Adrenal gland (tissue), 5 donors: Measurements from ENCODE around the gene PIAS2.
"Not testable (repeated sequence)": the region's sequence is repeated elsewhere in the genome, so short reads cannot be mapped to it uniquely, and the experiment has no call there.

Experiments
- POLR2A ChIP-seq, 2 donors: fragments of 450-650 bp; IDR thresholded peaks; one replicate each; pipeline ENCODE4 v1.6.1; 2017; ENCODE audit warnings: antibody characterized with exemption in 2 of 2, mild to moderate bottlenecking in 2 of 2, moderate library complexity in 1 of 2
- TF ChIP-seq, protein P1 (sequence below), 6 experiments: fragments of 450-650 bp in 4 of 6; fragments of 200-600 bp in 2 of 6; sonication (generic) in 1 of 6; IDR thresholded peaks; 1 replicate in 5 of 6; 2 replicates in 1 of 6; pipeline versions ENCODE4 v1.5.1 to v1.8.0; 2016 to 2021; ENCODE audit warnings: antibody characterized with exemption in 6 of 6, mild to moderate bottlenecking in 2 of 6, moderate library complexity in 1 of 6
- donor health status: DM: no; HTN: no; CAD: no.

DNA sequence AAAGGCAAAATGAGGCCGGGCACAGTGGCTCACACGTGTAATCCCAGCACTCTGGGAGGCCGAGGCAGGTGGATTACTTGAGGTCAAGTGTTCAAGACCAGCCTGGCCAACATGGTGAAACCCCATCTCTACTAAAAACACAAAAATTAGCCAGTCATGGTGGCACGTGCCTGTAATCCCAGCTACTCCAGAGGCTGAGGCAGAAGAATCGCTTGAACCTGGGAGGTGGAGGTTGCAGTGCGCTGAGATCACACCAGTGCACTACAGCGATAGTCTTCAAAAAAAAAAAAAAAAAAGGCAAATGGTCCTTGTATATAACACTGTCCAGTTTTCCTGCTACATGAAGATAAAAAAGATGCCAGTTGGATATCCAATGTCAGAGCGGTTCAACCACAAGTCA, 52.1 kb downstream of the PIAS2 start:
- TF ChIP-seq, protein P1, sequence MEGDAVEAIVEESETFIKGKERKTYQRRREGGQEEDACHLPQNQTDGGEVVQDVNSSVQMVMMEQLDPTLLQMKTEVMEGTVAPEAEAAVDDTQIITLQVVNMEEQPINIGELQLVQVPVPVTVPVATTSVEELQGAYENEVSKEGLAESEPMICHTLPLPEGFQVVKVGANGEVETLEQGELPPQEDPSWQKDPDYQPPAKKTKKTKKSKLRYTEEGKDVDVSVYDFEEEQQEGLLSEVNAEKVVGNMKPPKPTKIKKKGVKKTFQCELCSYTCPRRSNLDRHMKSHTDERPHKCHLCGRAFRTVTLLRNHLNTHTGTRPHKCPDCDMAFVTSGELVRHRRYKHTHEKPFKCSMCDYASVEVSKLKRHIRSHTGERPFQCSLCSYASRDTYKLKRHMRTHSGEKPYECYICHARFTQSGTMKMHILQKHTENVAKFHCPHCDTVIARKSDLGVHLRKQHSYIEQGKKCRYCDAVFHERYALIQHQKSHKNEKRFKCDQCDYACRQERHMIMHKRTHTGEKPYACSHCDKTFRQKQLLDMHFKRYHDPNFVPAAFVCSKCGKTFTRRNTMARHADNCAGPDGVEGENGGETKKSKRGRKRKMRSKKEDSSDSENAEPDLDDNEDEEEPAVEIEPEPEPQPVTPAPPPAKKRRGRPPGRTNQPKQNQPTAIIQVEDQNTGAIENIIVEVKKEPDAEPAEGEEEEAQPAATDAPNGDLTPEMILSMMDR (IDR thresholded peaks at IDR 0.05) = not testable (repeated sequence)
- TF ChIP-seq POLR2A (IDR thresholded peaks at IDR 0.05) = not testable (repeated sequence)
